Type B pancreatic cell (in vitro differentiated cells): ENCODE results near the gene CENPW. TPM values are rescaled to one million over a fixed set of nuclear protein-coding genes. Genes with fewer than 3 reads are reported as not detected.

Experiments
- DNase-seq: peaks from one replicate; pipeline ENCODE4 v3.0.0; 2021; ENCODE audit warnings: mixed read lengths; ENCODE audit not compliant: unreplicated experiment; ENCODE audit errors: extremely low spot score
- H3K27ac Mint-ChIP-seq: 2 replicates; pipeline ENCODE4 v1.8.0; 2021; ENCODE audit warnings: mild to moderate bottlenecking, mixed read lengths
- H3K27me3 Mint-ChIP-seq: 2 replicates; pipeline ENCODE4 v1.8.0; 2021; ENCODE audit warnings: mixed read lengths
- H3K36me3 Mint-ChIP-seq: 2 replicates; pipeline ENCODE4 v1.8.0; 2021; ENCODE audit warnings: mixed read lengths
- H3K4me1 Mint-ChIP-seq: one replicate; pipeline ENCODE4 v1.8.0; 2021; ENCODE audit warnings: mixed read lengths; ENCODE audit not compliant: unreplicated experiment
- H3K4me3 Mint-ChIP-seq: 2 replicates; pipeline ENCODE4 v1.8.0; 2021; ENCODE audit warnings: mild to moderate bottlenecking, mixed read lengths
- H3K9me3 Mint-ChIP-seq: 2 replicates; pipeline ENCODE4 v1.8.0; 2021; ENCODE audit warnings: mixed read lengths
- CTCF ChIP-seq: fragments of 200-600 bp; sonication (generic); conservative IDR thresholded peaks from 2 replicates; pipeline ENCODE4 v1.5.0; 2021; ENCODE audit warnings: antibody characterized with exemption, mild to moderate bottlenecking
- long read RNA-seq: library from polyadenylated mRNA; unstranded; transcript quantifications from one replicate; pipeline ENCODE4 v2.0.0, GENCODE V29; 2020
- total RNA-seq: library from RNA; stranded (reverse); gene quantifications from 2 replicates; pipeline ENCODE4 v1.2.1, GENCODE V29; 2021; ENCODE audit warnings: low replicate concordance

The CENPW gene
- 22.5 and 42.0 TPM in 2 replicates for total RNA-seq
- long read RNA-seq, transcript CENPW-203 (3 exons, 750 nt) = major isoform, 8 of 9 reads
- long read RNA-seq, partial matches to known transcripts = 0 of 9 reads
- long read RNA-seq, other reads (novel, unspliced or antisense) = 1 of 9 reads

GRCh38 chr6:126339796-126340609 lies at the start of gene CENPW:
TSS of gene CENPW (plus strand) at chr6:126340115. CDS start at chr6:126340274, 159 bp downstream.
- no peak within 1 kb of the TSS for H3K4me3 Mint-ChIP-seq
- H3K9me3 Mint-ChIP-seq = no peaks in the 10 kb centered on the region
- H3K4me1 Mint-ChIP-seq = peaks cover 29% of the 10 kb centered on the region
- peak; percentile 92 for DNase-seq
- H3K27ac Mint-ChIP-seq = no peak within 1 kb of the TSS
- TF ChIP-seq CTCF = no peak
- no peaks in the 10 kb centered on the region for H3K27me3 Mint-ChIP-seq
- no peaks in the 10 kb centered on the region for H3K36me3 Mint-ChIP-seq

- TF ChIP-seq CTCF = no peak
- Mint-ChIP-seq H3K27me3 (no peaks in the 10 kb centered on the region), H3K36me3 (no peaks in the 10 kb centered on the region), H3K9me3 (no peaks in the 10 kb centered on the region), H3K27ac (no peak overlapping the region), H3K4me1 (no peaks in the 10 kb centered on the region), H3K4me3 (no peak overlapping the region)
- DNase-seq = no peak
These were observed 45.9 kb upstream of the CENPW start for GRCh38 chr6:126293891-126294524.

- H3K27ac Mint-ChIP-seq = no peak overlapping the region
- no peak overlapping the region for H3K4me3 Mint-ChIP-seq
- H3K4me1 Mint-ChIP-seq = no peaks in the 10 kb centered on the region
- TF ChIP-seq CTCF = no peak
- no peak for DNase-seq
- H3K36me3 Mint-ChIP-seq = no peaks in the 10 kb centered on the region
- H3K9me3 Mint-ChIP-seq = no peaks in the 10 kb centered on the region
- no peaks in the 10 kb centered on the region for H3K27me3 Mint-ChIP-seq
These were observed 39.8 kb upstream of the CENPW start for GRCh38 chr6:126300126-126300525.

- Mint-ChIP-seq H3K4me1 (no peaks in the 10 kb centered on the region), H3K4me3 (no peak overlapping the region), H3K36me3 (no peaks in the 10 kb centered on the region), H3K9me3 (no peaks in the 10 kb centered on the region), H3K27ac (no peak overlapping the region), H3K27me3 (no peaks in the 10 kb centered on the region)
- no peak for TF ChIP-seq CTCF
- DNase-seq = no peak
These were observed 39.2 kb upstream of the CENPW start for GRCh38 chr6:126300735-126301134.

- no peak overlapping the region for H3K27ac Mint-ChIP-seq
- no peak overlapping the region for H3K4me3 Mint-ChIP-seq
- DNase-seq = no peak
- TF ChIP-seq CTCF = no peak
- no peaks in the 10 kb centered on the region for H3K36me3 Mint-ChIP-seq
- no peaks in the 10 kb centered on the region for H3K4me1 Mint-ChIP-seq
- H3K27me3 Mint-ChIP-seq = no peaks in the 10 kb centered on the region
- H3K9me3 Mint-ChIP-seq = no peaks in the 10 kb centered on the region
These were observed 37.7 kb upstream of the CENPW start for GRCh38 chr6:126302191-126302590.
